Left renal pelvis (tissue), 4 donors: Measurements from ENCODE around the gene HDHD5. TPM values are rescaled to one million over a fixed set of nuclear protein-coding genes. Genes with fewer than 3 reads are reported as not detected.

ENCODE experiments used
- DNase-seq, 4 donors: peaks; one replicate each; pipeline ENCODE4 v3.0.0-alpha.2; 2013; ENCODE audit warnings: low read depth in 4 of 4, low spot score in 3 of 4
- polyA plus RNA-seq, 4 donors: library from polyadenylated mRNA; unstranded; fragments of 120-200 nt; gene quantifications; one replicate each; pipeline ENCODE4 v1.2.1, GENCODE V29; 2013; ENCODE audit not compliant: insufficient read length in 4 of 4

Gene HDHD5
- polyA plus RNA-seq, 4 donors: 23.7 to 43.5 (median 33.6) TPM

DNA sequence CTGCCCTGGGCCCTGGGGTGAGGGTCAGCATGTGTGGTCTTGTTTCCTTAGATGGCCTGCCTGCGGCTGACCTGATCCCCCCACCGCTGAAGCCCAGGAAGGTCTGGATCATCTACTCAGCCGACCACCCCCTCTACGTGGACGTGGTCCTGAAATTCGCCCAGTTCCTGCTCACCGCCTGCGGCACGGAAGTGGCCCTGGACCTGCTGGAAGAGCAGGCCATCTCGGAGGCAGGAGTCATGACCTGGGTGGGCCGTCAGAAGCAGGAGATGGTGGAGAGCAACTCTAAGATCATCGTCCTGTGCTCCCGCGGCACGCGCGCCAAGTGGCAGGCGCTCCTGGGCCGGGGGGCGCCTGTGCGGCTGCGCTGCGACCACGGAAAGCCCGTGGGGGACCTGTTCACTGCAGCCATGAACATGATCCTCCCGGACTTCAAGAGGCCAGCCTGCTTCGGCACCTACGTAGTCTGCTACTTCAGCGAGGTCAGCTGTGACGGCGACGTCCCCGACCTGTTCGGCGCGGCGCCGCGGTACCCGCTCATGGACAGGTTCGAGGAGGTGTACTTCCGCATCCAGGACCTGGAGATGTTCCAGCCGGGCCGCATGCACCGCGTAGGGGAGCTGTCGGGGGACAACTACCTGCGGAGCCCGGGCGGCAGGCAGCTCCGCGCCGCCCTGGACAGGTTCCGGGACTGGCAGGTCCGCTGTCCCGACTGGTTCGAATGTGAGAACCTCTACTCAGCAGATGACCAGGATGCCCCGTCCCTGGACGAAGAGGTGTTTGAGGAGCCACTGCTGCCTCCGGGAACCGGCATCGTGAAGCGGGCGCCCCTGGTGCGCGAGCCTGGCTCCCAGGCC, 50.6 kb downstream of the HDHD5 start:
- DNase-seq: no peak

DNA sequence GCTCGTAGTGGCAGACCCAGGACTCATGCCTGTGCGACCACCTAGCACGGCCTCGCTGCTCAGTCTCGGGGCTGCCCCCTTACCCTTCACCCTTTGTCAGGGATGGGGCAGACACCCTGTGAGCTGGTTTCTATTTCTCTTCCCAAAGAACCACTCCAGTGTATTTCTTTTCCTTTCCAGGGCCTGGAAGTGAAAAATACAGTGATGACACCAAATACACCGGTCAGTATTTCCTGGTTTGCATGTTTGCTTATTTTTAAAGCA, 51.6 kb downstream of the HDHD5 start:
- DNase-seq: no peak

DNA sequence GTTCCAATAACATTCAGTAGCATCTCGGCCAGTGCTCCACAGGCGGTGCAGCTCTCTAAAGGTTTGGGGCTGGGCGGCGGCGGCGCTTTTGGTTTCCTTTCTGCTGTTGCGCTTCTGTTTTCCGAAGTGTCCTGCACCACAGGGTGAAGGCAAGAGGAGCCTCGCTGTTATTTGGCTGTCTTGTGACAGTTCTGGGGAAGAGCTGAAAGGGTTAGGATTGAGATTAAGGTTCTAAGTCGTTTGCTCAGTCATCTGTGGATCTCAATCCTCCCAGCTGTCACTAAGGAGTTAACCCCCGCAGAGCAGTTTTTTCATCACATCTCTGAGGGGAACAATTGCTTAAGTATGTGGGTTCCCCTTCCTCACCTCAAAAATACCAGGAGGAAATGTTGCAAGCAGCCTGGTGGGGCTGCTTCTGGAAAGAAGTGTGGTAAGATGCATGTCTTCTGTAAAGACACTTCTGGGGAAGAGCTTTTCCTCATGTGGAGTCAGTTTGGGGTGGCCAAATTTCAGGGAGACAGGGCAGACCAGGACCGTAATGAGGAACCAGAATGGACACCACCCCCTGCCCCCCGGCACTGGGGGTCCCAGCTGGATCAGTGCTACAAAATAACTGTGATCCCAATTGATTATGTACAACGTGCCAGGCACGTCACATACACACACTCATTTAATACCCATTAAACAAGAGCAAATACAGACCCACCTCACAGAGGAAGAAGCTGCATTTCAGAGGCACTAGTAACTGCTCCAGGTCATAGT, 52.1 kb downstream of the HDHD5 start:
- DNase-seq: no peak

DNA sequence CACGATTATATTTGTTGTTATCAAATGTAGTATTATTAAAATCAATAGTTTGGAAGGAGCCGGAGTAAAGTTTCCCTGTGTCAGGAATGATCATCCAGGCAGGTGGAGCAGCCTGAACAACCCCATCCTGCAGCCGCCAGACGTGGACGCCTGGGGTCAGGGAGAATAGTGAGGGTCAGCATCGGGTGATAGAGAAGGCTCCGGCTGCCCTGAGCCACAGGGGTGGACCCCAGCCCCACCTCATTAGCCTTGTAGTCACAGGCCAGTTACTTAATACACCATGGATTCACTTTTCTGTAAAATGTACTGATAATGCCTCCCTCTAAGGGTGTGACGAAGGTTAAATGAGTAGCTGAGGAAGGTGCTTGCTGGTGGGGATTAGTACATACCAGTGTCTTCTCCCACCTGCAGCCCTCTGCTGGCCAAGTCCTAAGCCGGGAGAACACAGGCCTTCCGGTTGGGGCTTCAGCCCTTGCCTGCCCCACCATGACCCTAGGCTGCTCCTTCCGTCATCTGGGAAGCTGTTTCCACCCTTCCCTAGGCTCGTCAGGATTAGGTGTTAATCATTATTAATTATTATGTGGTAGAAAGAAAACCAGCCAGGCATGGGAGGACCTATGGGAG, 52.8 kb downstream of the HDHD5 start:
- no peak for DNase-seq

DNA sequence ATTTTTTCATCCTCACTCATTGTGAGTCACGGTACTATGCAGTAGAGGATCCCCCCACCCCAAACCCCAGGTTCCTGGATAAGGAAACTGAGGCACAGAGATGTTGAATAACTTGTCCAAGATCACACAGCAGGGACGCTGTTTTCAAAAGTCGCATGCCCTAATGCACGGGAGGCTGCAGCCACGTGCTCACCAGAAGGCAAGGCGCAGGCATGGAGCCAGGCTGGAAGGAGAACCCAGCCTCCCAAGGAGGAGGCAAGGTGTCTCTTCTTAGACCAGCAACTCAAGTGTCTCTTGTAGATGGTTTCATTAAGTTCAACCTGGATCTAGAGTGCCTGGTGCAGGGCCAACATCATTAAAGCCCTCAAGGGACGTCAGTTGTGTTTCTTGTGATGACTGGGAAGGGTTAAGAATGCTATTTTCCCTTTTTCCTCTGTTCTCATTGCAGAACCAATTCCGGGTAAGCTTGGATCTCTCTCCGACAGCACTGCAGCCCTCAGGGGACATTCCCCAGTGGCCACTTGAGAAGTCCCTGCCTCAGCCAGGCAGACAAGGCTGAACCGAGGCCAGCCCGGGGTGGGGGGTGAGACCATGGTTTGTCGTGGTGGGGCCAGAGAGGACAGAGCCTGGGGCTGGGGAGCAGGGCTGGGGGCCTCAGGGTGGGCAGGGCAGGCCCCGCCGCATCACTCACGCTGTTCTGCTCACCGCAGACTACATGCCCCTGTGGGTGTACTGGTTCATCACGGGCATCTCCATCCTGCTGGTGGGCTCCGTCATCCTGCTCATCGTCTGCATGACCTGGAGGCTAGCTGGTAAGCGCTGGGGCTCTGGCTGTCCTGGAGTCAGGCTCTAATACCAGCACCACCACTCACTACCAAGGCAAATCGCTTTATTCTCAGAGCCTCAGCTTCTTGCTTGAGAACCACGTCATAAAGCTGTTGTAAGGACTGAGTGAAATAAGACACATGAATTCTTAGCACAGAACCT, 53.6 kb downstream of the HDHD5 start:
- DNase-seq: no peak

DNA sequence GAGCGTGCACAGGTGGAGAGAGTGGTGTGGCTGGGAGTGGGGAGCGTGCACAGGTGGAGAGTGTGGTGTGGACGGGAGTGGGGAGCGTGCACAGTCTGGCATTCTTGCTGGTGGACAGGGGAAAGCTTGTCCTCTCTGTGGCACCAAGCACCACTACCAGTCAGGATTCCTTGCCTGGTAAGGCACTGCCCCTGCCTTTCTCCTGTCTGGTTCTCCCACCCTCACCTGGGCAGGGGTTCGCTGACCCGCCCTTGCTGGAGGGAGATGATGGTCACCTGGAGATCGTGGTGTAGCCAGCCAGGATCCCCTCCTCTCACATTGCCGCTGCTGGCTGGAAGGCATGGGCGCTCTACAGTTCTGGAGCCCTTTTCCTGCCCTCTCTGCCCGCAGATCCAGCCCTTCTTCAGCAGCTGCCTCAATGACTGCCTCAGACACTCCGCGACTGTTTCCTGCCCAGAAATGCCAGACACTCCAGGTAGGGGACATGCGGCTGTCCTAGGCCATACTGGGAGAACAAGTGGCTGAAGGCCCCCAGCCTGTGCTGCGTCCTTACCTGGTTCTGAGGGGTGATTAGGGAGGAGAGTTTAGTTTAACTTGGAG, 54.6 kb downstream of the HDHD5 start:
- no peak for DNase-seq

DNA sequence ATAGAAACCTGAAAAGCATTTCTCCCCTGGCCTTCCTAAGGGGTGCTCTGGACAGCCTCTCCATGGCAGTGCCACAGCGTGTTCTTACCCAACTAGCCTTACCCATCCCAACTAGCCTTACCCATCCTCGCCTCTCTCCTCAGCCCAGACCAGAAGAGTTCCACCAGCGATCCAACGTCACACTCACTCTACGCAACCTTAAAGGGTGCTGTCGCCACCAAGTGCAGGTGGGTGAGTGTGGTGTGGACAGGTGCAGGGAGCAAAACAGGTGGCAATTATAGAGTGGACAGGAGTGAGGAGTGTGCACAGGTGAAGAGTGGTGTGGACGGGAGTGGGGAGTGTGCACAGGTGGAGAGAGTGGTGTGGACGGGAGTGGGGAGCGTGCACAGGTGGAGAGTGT, 55.7 kb downstream of the HDHD5 start:
- DNase-seq: no peak

DNA sequence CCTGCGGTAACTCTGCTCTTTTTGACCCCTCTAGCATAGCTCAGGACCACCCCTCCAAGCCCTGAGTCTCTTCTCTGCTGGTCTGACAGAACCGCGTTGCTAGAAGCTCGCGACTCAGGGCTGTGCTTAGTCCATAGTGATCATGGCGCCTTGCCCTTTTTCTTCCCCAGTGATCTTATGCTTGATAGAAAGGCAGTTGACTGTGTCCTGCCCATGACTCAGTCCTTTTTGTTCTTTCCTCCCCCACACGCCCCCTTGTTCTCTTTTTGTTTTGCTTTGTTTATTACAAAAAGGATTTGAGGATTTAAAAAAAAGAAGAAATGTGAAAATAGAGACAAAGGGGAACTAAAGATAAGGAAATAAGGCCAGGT, 56.8 kb downstream of the HDHD5 start:
- DNase-seq: no peak

DNA sequence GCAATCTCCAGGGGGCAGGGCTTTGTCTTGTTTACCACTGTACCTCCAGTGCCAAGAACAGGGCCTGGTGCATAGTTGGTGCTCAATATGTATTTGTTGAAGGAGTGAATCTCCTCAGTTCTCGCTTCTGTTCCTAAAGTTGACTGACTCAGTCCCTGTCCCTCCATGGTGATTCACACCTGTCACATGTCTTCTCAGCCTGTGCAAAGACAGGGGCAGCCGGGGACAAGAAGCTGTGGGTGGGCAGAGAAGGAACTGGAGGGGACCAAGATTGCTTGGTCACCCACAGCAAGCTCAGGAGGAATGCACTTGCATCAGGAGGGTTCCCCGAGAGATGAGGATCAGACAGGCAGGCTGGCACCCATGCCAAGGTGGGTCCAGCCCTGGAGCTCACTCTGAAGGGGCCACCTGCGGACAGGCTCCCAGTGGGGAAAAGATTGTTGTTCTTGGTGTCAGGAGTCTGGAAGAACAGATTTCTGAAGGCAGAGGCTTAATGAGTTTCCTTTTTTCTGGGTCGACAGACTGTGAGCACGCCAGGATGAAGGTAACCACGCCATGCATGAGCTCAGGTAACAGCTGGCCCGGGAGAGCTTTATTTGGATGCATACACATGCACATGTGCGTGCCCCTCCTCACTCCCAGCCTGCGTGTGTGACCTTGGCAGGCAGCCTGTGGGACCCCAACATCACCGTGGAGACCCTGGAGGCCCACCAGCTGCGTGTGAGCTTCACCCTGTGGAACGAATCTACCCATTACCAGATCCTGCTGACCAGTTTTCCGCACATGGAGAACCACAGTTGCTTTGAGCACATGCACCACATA, 57.4 kb downstream of the HDHD5 start:
- DNase-seq: no peak

DNA sequence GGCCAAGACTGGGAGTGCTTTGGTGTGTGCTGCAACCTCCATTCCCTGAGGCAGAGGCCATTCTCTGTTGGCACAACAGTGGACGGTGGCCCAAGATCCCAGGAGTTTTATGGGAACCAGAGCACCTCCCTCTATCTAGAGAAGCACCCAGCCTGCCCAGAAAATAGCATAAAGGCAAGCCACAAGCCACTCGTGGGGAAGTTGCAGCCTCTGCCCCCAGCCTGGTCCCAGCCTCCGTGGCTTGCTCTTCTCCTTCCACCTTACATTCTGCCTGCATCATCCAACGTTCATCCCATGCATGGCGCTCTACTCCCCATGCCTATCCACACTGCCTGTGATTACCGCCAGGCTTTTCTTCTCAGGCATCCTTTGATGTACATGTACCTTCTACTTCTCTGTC, 58.5 kb downstream of the HDHD5 start:
- no peak for DNase-seq

DNA sequence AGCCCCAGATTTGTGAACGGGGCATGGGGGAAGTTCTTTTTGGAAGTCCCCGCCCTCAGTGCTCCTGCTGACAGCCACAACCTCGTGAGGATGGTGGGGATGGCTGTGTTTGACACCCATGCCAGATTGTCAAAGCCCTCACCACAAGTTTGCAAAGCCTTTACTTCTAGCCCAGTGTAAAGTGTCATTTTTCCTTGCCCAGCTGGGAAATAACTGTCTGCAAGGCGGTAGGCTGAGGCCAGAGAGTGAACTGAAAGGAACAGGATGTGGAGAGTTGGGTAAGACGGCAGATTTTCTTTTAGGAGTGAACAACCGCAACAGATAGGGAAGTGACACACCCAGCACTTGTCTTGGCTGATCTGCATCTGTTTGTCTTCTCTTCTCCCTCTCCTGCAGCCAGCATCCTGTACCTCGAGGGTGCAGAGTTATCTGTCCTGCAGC, 60.7 kb downstream of the HDHD5 start:
- DNase-seq: no peak

DNA sequence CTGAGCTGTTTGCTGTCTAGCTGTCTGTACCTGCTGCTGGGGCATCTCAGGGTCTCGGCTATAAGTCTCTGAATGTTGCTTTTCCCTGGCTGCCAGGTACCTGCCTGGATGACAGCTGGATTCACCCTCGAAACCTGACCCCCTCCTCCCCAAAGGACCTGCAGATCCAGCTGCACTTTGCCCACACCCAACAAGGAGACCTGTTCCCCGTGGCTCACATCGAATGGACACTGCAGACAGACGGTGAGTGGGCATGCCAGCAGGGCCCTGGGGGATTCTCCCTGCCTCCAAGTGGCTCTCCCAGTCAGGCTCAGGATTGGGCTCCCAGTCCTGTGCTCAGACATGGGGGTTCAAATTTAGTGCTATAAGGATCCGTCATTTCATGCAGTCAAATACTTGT, 61.4 kb downstream of the HDHD5 start:
- no peak for DNase-seq

DNA sequence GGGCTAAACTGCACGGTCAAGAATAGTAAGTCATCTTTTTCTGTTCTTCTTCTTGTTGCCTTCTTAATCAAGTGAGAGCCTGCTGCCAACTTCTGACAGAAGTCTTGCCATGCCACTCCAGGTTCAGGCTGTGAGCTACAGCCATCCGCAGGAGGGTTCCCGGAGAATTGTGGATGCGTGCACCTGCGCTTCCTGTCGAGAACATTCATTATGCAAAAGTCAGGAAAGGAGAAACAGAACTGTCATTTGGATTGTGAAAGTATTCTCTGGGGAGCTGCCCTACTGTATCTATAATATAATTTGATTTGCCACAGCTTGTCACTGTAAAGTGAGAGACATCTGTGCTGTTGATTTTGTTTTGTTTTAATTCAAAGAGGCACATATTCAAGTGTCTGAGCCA, 62.0 kb downstream of the HDHD5 start:
- DNase-seq: no peak

DNA sequence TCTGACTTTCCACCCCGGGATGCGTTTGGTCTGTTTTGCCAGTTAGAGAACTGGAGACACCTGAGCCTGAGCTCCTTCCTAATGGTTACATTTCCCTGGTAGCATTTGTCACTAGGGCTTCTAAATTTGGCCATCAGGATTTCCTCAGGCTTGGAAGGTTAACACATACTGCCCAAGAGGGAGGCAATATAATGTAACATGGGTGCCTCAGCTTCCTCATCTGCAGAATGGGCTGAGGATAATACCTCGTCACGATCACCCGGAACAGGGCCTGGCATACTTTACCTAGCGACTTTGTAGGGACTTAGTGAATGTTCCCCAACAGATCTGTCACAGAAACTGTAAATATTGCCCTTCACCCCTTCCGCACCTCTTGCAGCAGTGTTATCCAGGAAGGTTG, 63.0 kb downstream of the HDHD5 start:
- DNase-seq: no peak

DNA sequence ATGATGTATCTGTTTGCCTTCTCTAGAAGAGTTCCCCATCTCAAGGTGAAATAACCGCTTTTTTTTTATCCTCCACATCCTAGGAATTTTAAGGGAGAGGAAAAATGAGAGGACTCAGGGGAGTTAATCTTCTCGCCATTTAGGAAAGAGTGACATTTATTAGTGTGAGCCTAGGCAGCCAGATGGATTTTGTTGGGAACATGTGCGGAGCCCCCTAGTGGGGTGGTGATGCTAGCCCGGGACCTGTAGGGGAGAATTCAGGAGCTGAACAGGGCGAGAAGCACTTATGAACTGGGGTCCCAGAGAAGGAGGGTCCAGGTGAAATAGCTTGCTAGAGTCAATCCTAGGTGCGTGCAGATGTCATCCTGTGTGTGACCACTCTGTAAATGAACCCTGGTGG, 63.5 kb downstream of the HDHD5 start:
- no peak for DNase-seq

DNA sequence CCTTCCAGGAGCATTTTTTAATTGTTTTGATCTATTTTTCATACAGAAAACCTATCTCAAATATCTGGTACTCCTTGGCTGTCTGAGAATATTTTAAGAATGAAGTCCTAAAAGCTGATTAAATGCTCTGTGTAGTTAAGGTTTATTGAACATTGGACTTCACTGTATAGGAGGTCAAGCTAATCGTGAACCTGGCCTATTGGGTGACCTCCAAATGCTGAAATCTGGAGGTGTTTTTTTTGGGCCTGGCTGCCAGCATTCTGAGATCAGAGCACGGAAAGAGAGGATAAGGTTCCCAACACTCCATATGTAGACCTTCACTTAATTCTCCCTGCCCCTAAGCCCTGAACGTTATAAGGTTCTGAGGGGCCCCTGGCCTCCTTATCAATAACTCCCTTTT, 66.0 kb downstream of the HDHD5 start:
- no peak for DNase-seq

DNA sequence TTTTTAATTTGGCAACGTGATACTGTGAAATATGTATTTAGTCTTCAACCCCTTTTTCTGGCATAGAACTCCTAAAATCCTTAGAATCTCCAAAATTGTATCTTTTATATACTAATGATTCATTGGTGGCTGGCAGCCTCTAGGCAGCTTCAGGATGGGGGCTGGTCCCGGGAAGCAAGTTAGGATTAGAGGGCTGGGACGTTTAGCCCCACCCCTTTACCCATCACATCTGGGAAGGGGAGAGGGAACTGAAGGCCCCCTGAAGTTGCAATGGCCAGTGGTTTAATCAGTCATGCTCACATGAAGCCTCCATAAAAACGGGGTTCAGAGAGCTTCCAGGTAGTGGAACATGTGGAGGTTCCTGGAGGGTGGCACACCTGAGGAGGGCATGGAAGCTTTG, 67.2 kb downstream of the HDHD5 start:
- DNase-seq: no peak

DNA sequence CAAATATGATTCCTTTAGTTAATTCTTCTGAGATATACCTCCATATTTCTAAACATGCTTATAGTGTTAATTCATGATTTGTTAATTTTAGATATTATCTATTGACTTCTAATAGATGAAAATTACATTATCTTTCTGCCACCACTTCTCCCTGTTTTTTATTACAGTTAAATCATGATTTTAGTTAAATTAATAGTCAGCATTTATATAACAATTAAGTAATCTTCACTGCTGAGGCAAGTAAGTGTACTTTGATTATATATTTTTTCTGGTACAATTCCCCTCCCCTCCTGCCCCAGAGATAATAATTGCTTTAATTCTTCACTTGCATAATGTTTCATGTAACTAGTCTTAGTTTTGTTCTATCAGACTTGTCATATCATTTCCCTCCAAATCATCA, 68.5 kb downstream of the HDHD5 start:
- DNase-seq: no peak
